ENCODE results near the gene ATP6AP2.
"Not testable (repeated sequence)": the region's sequence is repeated elsewhere in the genome, so short reads cannot be mapped to it uniquely, and the experiment has no call there.

The ATP6AP2 gene

DNA sequence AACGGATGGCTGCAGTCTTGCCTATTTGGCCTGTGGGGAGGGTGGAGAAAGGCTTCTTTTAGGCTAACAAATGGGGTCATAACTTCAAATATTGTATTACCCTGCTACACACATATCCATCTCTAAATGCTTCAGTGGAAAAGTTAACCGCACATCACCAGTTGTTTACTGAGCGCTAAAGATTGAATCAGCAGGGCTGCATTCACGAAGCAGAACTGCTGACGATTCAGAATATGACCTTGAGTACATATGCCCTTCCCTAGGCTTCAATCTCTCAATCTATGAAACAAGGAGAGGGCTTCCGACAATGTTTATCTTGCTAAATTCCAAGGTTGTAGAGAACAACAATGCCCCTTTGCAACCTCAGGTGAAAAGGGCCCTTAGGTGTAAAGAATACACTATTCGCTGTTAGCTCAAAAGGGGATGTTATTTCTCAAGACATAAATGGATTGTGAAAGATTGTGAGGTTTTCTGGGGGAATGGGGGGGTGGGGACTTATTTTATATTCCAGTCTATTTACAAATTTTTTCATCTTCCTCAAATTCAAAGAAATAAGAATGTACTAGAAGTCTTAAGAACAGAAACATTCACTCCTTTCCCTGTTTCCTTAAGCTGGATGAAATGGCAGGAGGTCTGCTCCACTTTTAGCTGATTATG, 2.6 kb upstream of the ATP6AP2 start:
- peak; percentile 1 for DNase-seq

GRCh38 chrX:40579141-40579540, 1.6 kb upstream of the ATP6AP2 start:
- DNase-seq = no peak

GRCh38 chrX:40579900-40580536, 752 bp upstream of the ATP6AP2 start:
- DNase-seq = no peak

- DNase-seq = no peak
Measured at GRCh38 chrX:40581336-40581920, 658 bp downstream of the ATP6AP2 start.

GRCh38 chrX:40582178-40582577, 1.4 kb downstream of the ATP6AP2 start:
- not testable (repeated sequence) for DNase-seq

GRCh38 chrX:40582811-40583210, 2.0 kb downstream of the ATP6AP2 start:
- DNase-seq = no peak

GRCh38 chrX:40587623-40588022, 6.9 kb downstream of the ATP6AP2 start:
- not testable (repeated sequence) for DNase-seq

GRCh38 chrX:40589616-40590321, 9.0 kb downstream of the ATP6AP2 start:
- not testable (repeated sequence) for DNase-seq

- DNase-seq = no peak
Measured at GRCh38 chrX:40603446-40603845, 22.7 kb downstream of the ATP6AP2 start.

DNA sequence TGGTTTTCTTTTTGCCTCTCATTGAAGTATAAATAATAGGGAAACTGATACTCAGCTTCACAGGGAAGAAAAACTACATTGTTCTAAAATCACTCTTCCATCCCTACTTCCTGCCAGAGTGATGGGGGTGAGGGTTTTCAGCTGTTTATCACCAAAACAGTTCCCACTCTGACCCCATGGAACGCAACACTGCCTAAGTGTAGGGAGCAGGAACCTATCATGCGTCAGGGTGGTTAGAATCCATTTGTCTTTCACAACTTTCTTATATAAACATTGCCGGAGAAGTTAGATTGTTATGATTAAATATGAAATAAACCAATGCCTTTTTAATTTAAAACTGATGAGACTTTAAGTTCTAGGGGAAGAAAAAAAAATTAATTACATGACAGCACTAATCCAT, 26.6 kb downstream of the ATP6AP2 start:
- no peak for DNase-seq

GRCh38 chrX:40612511-40612910, 31.7 kb downstream of the ATP6AP2 start:
- no peak for DNase-seq

DNA sequence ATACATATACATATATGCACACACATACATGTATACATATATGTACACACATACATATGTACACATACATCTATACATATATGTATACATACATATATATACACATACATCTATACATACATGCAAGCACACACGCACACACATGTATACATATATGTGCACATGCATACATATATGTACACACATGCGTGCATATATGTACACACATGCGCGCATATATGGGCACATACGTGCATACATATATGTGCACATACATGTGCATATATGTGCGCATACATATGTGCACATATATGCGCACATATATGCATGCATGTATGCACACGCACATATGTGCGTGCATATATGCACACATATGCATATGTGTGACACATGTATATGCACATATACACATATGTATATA, 35.2 kb downstream of the ATP6AP2 start:
- no peak for DNase-seq

DNA sequence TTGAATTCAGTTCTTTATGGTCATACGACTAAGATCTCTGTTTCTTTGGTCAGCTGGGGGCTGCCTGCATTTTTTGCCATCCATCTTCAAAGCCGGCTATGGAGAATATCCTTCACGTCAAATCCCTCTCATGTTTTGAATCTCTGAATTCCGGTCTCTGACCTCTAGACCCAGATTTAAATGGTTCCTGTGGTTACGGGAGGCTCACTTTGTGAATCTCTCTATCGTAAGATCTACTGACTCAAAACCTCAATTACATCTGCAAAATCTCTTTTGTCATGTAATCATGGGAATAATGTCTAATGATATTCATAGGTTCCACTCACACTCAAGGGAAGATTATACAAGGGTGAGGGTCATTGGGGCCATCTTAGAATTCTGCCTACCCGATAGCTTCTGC, 36.8 kb downstream of the ATP6AP2 start:
- no peak for DNase-seq

GRCh38 chrX:40622479-40623138, 41.8 kb downstream of the ATP6AP2 start:
- DNase-seq = peak; percentile 25

- DNase-seq = no peak
Measured at GRCh38 chrX:40623139-40623536, 42.4 kb downstream of the ATP6AP2 start, which contains the start of gene MPC1L. TSS of gene MPC1L (plus strand) at chrX:40623428. CDS start at chrX:40623566, 138 bp downstream.

- DNase-seq = no peak
Measured at GRCh38 chrX:40623665-40624064, 42.9 kb downstream of the ATP6AP2 start.

GRCh38 chrX:40625294-40625693, 44.5 kb downstream of the ATP6AP2 start:
- DNase-seq = no peak

- no peak for DNase-seq
Measured at GRCh38 chrX:40628506-40628905, 47.7 kb downstream of the ATP6AP2 start.

- DNase-seq = no peak
Measured at GRCh38 chrX:40632199-40632598, 51.4 kb downstream of the ATP6AP2 start.

- DNase-seq = no peak
Measured at GRCh38 chrX:40637687-40638086, 56.9 kb downstream of the ATP6AP2 start.

DNA sequence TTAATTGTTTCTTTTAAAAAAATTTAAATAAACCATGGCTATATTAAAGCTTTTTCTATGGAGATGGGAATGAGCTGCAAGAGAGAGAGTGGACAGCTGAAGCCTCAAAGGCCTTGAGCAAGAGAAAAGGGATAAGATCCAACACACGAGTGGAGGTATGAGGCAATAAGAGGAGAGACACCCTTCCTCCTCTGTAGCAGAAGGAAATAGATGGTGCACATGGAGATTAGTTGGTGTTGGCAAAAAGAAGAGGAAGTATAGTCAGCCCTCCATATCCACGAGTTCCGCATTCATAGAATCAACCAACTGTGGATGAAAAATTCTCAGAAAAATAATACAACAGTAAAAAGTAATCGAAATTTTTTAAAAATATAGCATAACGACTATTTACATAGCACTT, 63.4 kb downstream of the ATP6AP2 start:
- DNase-seq = no peak

DNA sequence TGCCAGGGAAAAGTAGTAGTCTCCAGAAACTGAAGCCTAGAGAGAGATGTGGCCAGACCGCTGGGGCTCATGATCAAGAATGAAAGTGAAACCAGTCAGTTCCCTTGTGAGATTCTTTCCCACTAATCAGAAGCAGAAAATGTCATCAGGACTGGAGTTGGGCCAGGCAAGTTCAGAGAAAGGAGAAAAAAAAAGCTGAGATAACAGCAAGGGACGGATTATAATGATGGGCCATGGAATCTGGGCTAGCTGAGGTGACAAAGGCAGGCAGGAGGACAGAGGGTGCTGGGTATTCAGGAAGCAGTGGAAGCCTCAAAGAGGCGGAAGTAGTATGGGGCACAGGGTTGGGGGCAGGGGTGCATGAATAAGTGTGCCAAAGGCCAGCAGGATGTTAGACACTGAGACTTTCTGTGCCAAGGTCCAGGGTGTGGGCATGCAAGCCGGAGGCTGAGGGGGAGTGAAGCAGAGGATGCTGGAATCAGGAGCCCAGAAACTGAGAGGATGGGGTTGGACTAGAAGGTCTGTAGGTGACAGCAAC, 64.1 kb downstream of the ATP6AP2 start:
- no peak for DNase-seq
